Bronchial smooth muscle cell (primary cell): ENCODE measurements around the gene BLNK. TPM values are rescaled to one million over a fixed set of nuclear protein-coding genes. Genes with fewer than 3 reads are reported as not detected.

ENCODE experiments used
- total RNA-seq: library from RNA; depleted of rRNA; stranded (reverse); fragments of >200 nt; gene quantifications from 2 replicates; pipeline ENCODE4 v1.2.1, GENCODE V29; 2014

BLNK gene
- total RNA-seq: 0.09 and 0.16 TPM in 2 replicates

DNA sequence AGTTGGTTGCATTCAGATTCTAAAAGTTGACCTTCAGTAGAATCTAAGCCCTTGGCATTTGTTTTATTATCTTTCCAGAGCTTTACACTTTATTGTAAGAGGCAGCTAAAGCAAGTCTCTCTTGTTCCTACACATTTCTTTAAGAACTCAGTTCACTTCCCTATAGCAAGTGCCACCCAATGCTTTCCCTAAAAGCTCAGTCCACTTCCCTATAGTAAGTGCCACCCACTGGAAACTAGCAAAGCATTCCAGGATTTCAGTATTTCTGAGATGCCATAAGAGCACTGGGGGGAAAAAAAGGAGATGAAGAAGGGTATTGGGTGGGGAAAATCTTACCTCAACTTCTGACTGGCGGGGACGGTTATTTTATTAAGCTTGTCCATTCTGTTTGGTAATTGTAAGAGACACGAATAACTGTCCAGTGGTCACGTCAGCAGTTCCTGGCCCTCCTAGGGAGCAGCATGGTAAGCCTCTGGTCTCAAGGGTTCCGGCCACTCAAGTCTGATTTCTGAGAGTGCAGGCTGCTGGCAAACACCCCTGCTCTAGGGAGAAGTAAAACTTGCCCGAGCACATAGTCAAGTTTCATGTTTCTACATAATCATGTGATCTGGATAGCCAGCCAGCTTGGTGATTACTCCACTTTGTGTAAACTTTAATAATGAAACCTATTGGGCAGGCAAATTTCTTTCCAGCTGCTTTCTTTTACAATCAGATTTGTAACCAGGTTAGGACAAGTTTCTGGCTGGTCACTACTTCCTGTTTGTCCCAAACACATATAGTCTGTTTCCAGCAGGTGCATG lies at the start of gene BLNK:
BLNK (minus strand) TSS at position 554 of the 800 bp plus-strand sequence; CDS start at position 383, 171 bp downstream.

DNA sequence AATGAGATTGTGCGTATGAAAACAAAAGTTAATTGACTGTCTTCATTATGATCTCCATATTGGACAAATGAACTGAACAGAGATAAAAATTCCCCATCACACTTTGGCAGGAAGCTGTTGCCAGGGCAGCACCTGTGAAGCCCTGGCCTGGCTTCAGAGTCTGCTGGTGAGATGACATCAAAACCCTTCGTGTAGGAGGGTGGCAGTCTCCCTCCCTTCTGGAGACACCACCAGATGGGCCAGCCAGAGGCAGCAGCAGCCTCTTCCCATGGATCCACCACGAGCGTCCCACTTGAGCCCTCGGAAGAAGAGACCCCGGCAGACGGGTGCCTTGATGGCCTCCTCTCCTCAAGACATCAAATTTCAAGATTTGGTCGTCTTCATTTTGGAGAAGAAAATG lies 32.9 kb upstream of the BLNK start, which contains the start of gene DNTT:
DNTT (plus strand) TSS at position 205 of the 400 bp plus-strand sequence; CDS start at position 269, 64 bp downstream.

Other genes with a start within 250 kb of the BLNK start
- gene CCNJ, start 228.0 kb downstream of the BLNK start, total RNA-seq: 3.0 and 5.1 TPM in 2 replicates
- 10.6 and 15.6 TPM in 2 replicates for gene ZNF518A, start 141.3 kb downstream of the BLNK start, total RNA-seq
- gene DNTT, start 32.9 kb upstream of the BLNK start, total RNA-seq: not detected in 2 replicates
- gene OPALIN, start 87.4 kb upstream of the BLNK start, total RNA-seq: not detected in 2 replicates
- under 0.01 TPM in 2 replicates for gene TLL2, start 242.4 kb upstream of the BLNK start, total RNA-seq